Activated CD8-positive, alpha-beta memory T cell treated with anti-CD3 and anti-CD28 coated beads, Interleukin-2, amount 50 U/mL, for 48 hours (primary cell): ENCODE data around the gene WNT2B.

ENCODE experiments used
- DNase-seq: peaks from one replicate; pipeline ENCODE4 v3.0.0-alpha.2; 2020

WNT2B gene

DNA sequence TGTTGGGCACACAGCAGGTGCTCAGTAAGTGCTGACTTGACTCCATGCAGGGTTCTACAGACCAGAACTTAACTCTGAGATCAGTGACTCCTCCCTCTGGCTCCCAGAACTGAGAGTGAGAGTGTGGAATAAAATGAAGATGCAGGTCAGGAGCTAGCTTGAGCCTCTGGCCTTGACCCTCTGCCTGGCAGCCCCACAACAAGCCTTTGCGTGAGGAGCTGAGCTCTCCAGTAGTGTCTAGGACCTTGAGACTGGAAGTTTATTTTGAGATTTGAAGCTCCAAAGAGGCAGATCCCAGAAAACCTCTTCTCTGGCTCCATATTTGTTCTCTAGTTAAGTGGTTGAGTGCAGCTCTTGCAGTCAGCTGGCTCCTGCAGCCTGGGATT lies 3.4 kb upstream of the WNT2B start:
- DNase-seq, result no peak

DNA sequence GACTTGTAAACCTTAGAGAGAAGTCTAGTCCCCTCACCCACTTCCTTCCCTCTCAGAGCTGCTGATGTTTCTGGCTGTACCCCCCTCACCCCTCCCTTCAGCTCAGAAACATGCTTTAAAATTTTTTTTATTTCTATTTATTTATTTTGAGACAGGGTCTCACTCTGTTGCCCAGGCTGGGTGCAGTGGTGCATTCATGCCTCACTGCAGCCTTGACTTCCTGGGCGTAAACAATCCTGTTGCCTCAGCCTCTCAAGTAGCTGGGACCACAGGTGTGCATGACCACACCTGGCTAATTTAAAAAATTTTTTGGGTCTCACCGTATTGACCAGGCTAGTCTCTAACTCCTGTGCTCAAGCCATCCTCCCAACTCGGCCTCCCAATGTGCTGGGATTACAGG lies 2.9 kb upstream of the WNT2B start:
- DNase-seq, result no peak

DNA sequence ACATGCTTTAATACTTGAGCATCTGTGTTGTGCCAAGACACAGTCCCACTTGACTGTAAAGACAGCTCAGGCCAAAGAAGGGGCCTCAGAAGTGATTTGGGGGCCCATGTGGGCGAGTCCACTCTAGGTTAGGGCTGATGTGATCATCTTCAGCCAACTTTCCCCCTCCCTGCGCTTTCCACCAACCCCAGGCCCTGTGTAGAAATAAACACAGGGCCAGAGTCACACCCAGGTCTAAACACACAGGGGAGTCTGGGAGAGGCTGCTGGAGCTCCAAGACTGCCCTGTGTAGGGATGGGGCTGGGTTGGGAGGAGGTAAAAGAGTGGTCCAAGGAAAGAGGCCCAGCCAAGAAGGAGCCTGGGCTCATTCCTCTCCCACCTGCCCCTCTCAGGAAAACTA lies 2.5 kb upstream of the WNT2B start:
- no peak for DNase-seq

DNA sequence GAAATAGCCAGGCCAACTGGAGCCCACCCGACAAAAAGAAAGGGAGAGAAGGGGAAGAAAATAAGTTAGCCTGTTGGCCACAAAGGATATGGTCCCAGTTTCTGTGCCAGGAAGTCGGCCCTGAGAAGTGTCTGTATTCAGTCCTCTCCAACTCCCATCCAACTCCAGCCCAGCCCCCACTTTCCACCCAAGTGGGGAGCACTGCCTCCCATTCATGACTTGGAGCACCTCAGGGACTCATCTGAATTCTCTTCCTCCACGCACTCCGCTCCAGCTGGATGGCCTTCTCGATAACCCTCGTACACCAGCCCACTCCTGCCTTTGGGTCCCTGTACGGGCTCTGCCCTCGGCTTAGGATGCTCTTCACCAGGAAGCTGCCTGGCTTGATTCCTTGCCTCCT lies 2.0 kb upstream of the WNT2B start:
- no peak for DNase-seq

DNA sequence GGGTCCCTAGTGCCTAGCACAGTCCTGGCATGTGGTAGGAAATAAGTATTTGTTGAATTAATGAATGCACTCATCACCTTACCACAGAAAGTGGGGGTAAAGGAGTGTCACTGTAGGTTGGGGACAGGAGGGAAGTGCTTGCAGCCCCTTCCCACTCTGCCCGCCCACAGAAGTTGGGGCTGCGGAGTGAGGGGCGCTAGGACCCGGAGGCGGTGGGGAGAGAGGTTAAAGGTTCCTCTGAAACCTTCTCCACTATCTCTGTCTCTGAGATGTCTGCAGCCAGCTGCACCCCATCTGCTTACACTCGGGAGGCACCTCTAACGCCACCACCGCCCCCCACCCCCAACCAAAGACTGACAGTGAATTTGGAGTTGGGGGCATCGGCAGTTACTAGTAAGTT lies 1.4 kb upstream of the WNT2B start:
- no peak for DNase-seq

DNA sequence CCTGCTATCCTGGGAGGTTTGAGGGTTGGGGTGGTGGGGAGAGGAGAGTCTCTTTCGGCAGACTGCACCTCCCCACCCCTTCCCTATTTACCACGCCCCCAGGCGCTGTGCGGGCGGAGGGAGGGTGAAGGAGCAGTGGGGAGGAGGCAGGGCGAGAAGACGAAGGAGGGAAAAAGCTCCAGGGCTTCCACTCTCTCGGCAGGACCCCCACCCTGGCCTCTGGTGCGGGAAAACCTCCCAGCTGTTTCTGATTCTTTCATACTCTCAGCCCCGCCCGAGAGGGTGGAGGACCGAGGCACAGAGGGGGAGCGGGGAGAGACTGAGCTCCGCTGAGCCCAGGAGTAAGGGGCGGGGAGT lies 866 bp upstream of the WNT2B start:
- no peak for DNase-seq

DNA sequence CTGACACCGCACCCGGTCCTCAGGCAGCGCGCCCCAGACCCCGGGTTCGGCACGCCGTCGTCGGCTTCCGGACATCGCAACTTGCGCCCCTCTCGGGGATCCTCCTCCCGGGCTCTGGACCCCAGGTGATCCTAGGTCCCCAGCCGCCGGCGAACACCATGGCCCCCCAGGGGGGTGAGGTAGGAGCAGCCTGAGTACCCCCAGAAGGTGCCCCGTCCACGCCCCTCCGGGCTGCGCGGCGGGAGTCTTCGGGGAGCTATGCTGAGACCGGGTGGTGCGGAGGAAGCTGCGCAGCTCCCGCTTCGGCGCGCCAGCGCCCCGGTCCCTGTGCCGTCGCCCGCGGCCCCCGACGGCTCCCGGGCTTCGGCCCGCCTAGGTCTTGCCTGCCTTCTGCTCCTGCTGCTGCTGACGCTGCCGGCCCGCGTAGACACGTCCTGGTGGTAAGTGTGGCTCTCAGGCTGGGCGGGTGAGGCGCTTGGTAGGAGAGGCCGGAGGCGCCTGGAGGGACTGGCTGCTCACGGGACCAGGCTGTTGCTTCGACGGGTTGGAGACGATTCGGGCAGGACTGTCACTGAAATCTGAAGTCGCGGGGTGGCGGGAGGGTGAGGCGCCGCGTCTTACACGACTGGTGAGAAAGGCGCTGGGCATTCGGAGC lies 367 bp downstream of the WNT2B start:
- peak; percentile 62 for DNase-seq

DNA sequence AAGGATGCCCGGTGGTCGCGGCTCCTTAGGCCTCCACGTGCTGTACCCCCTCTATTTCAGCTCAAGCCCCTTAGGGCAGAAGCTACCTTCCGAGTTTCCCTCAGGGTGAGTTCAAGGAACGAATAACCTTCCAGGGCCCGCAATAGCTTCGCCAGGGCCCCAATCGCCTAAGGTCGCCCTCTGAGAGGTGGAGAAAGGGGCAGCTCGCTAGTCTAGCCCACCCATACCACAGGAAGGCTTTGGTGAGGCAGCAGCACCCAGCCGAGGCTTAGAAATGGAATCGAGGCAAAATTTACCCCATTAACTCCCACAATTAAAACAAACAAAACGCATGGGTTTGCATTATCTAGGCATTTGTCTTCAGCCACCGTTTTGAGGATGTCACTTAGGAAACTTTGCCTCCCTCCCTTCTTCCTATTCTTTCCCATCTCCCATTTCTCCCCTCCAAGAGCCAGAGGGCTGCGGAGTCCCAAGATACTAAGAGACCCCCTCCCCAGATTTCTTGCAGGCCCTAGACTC lies 954 bp downstream of the WNT2B start:
- DNase-seq, result no peak

DNA sequence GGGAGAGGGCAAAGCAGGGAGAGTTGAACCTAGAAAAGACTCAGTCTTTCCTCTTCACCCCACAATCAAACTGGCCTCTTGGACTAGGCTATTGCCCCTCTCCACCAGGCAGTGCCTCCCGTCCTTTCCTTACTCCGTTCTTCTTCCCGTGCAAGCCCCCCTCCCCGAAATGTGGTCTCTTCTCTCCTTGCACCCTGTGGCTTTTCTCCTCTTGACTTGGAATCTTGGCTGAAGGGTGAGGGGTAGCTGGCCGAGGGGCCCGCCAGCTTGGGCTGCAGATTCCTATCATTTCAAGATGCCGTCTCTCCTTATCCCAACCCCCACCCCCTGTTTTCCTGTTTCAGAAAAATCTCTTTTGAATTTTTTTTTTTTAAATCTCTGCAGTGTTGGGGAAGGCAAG lies 1.6 kb downstream of the WNT2B start:
- no peak for DNase-seq

DNA sequence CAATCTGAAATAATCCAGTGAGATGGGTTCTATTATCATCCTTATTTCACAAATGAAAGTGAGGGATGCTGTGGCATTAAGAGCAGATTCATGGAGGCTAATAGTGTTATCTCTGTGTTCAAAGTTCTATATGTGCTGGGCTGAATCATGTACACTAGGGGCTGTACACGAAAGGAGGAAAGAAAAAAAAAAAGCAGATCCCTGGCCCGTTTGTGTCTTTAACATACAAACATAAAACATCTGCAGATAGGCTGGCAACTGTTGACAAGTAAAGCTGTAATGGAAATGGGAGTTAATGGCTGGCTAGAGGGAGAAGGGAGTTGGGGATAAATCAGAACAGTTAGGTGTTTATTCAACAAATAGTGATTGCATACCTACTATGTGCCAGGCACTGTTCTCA lies 3.1 kb downstream of the WNT2B start:
- DNase-seq, result no peak

DNA sequence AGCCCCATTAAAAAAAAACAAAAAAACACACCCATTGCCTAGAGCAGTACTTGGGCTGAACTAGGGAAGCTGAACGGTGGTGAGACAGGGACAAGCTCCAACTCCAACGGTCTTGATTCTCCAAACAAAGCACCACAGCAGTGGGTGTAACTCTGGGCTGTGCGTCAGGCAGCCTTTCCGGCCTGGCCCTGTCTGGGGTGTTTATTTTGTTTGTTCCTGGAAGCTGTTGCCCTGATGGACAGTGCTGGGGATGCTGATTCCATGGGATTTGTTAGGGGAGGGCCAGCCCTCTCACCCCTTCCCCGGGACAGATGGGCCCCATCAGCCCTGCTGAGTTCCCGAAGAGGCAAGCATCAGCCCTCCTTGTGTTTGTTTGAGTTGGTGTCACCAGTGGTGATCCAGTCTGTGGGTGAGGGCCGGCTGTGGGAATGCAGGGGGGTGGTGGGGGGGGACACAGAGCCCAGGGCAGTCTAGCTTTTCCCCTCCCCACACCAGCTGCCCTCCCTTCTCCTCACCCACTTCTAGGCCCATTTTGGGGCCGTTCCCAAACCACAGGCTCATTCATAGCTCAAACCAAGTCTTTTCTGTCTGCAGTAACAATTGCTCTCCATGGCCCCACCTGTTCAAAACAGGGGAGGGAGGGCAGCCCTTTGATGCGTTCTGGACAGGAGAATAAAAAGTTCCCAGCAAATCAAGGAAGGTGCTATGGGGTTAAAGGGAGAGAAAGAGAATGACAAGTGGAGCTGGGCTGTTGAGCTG lies 4.5 kb downstream of the WNT2B start:
- DNase-seq, result no peak

DNA sequence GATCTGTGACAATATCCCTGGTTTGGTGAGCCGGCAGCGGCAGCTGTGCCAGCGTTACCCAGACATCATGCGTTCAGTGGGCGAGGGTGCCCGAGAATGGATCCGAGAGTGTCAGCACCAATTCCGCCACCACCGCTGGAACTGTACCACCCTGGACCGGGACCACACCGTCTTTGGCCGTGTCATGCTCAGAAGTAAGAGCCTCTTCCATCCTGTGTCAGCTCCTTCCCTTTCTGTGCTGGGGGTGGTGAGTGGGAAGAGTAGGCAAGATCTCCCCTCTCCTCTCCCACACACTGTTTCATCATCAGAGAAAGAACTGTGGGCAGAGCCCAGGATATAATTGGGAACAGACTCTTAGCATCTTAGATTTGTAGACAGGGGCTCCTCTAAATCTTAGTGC lies 6.1 kb downstream of the WNT2B start:
- DNase-seq, result no peak

DNA sequence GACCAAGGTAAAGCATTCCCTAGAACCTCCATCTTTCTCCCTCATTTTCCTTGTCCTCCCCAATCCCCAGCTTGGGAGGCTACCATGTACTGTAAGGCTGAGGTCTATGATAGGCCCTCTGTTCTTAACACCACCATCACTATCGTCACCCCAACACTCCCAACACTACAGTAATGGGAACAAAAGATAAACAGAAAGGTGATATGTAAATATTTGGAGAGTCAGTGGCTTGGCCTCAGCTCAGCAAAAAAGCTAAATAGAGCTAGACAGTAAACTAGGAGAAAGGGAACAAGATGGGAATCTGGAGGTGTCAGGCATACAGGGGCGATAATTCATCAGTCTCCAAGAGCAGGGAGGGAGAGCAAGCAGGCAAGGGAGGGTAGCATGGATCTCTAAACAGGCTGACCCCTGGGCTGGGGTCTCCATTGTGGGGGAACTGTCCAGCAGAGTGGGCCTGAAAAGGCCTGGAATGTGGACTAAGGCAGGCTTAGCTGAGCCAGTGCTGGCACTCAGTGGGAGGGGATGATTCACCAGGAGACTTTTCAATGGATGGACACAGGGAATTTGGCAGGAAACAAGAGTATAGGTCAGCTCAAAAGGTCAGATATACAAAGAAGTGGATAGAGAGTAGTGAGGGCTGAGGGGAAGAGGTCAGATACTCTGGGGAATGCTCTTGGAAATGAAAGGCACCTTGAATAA lies 6.7 kb downstream of the WNT2B start:
- no peak for DNase-seq

DNA sequence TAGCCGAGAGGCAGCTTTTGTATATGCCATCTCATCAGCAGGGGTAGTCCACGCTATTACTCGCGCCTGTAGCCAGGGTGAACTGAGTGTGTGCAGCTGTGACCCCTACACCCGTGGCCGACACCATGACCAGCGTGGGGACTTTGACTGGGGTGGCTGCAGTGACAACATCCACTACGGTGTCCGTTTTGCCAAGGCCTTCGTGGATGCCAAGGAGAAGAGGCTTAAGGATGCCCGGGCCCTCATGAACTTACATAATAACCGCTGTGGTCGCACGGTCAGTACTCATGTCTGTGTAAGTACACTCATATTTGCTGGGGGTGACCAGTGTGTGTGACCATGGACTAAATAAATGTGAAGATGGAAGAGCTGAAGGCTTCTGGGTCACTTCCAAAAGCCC lies 7.4 kb downstream of the WNT2B start:
- no peak for DNase-seq

DNA sequence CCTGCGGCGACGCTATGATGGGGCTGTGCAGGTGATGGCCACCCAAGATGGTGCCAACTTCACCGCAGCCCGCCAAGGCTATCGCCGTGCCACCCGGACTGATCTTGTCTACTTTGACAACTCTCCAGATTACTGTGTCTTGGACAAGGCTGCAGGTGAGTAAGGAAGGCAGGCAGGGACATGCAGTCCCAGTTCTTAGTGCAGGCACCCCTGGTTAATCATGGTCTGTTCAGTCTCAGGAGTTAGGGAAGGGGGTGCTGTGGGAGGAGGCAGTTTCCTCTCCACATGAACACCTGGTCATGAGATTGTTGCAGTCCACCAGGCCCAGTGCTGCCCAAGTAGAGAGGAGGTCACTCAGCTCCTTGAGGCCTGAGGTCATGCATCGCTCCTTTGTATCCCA lies 8.5 kb downstream of the WNT2B start:
- no peak for DNase-seq

DNA sequence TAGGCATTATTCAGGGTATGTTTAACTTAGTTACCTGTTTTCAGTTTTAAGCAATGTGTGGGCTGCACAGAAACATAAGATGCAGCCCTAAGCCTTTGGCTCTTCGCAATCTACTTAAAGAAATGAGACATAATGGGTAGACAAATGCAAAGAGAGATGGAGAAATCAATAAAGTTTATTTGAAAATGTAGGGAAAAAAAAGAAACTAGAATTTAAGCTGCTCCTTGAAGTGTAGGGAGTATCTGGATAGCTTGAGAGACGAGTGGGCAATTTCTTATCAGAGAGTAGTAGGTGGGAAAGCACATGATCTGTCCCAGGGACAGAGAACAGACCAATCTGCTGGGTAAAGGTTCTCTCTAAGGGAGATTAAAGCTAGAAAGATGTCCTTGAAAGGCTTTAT lies 8.9 kb downstream of the WNT2B start:
- DNase-seq, result no peak

DNA sequence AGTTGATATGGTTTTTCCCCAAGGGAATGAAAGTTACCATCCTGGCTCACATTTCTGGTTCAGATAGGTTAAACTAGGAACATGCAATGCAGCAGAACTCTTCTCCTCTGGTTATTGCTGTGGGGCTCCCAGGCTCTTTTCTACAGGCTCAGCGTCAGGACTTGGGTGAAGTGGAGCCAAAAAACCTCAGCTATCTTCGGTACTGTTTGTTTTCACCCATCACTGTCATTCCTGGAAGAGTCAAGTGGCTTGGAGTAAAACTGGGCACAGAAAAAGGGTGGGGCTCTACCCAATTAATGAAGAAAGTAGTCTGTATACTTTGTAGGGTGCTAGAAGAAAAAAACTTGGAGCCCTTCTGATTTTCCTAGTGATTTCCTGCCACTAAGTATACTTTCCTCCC lies 9.4 kb downstream of the WNT2B start:
- DNase-seq, result no peak

DNA sequence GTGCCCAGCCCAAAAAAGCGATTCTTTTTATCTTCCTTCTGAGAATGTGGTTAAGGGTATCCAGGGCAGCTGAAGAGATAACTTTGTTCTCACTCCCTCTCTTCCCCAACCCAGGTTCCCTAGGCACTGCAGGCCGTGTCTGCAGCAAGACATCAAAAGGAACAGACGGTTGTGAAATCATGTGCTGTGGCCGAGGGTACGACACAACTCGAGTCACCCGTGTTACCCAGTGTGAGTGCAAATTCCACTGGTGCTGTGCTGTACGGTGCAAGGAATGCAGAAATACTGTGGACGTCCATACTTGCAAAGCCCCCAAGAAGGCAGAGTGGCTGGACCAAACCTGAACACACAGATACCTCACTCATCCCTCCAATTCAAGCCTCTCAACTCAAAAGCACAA lies 11.4 kb downstream of the WNT2B start:
- DNase-seq, result no peak

DNA sequence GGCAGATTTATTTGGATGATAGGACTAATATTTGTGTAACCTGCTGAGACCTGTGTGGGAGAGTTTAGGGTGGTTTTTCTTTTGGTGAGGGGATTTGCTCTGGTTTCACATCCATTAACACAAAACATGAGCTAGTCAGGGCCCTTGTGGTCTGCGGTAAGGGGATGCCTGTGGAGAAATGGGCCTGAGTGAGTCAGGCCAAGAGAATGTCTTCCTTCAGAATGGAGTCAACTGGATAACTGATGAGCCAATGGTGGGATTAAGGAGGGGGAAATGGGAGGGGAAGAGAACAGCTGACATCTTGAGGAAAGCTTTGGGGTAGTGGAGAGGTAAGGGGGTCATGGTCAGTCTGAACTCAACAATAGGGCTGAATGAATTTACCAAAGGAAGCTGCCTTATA lies 13.9 kb downstream of the WNT2B start:
- DNase-seq, result no peak

DNA sequence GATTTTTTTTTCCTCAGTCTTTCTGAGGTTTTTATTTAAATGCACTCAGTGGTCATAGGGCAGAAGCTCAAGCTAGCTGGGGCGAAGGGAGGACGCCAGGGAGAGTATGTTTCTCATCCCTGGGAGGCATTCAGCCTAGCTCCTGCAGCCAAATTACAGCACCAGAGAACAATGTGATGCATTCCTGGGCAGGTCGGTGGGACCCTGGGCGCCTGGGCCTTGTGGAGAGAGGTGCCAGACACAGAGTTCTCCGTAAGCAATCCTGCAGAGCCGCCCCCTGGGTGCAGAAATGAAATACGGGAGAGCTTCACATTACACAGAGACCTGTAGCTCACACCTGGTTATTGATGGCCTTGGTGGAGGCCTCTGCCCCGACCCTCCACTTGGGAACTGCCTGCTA lies 15.5 kb downstream of the WNT2B start:
- DNase-seq, result no peak

DNA sequence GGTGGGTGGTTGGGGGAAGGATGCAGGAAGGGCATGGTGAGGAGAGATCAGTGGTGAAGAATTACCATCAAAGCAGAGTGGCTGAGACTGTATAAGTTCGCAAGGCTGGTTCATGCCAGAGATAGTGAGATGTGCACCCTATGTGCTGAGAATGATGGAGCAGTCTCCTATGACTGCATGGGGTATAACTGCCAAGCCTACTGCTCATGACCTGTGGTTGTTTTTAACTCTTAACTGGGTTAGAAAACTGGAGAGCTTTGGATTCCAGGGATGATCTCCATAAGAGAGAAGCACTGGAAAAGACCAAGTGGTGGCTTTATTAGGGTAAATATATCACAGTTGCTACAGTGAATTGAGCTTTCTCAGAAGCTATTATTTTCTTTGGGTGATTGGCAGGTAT lies 16.2 kb downstream of the WNT2B start:
- DNase-seq, result no peak

DNA sequence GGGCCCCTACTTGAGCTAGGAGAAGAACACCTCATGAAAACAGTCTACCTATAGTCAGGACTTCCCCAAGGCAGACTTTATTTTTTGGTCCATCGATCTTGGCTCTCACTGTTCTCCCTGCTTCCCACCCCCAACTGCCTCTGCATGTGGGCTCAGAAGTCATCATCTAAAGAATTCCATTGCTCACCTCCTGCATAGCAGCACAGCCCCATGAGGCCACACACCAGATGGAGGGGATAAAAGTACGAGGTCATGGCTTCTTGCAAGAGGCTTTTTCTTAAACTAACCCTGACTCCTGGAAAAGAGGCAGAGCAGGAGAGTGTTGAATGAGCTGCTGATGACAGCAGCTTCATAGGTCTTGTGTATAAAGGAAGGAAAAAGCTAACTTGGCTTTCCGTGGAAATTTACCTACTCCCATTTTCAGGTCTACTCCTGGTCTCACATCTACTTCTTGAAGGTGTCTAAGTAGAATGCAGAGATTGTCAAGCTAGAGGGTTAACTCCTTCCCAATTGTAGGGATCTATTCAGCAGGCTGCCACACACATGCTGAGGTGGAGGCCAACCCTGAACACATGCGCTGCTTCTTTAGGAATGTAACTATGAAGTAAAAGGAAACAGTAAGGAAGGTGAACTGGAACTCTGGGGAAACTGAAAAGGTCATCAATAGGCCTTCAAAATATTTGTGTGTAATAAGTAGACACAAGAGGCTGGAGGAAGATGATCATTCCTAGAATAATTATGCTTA lies 18.7 kb downstream of the WNT2B start:
- DNase-seq, result no peak

DNA sequence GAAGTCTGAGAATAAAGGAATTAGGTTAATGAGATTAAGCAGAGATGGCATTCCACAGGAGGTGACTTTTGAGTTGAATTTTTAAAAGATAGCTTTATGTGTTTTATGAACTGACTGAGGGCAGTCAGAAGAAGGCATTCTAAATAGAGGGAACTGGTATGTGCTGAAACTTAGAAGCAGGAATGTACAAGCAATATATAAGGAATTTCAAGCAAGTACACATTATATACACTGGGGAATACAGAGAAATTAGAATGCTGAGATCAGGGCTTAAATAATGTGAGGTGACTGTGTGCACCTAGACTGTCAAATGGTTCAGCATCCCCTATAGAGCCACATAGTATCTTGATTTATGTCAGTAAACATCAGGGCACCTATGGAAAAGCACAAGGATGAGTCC lies 19.3 kb downstream of the WNT2B start:
- DNase-seq, result no peak

DNA sequence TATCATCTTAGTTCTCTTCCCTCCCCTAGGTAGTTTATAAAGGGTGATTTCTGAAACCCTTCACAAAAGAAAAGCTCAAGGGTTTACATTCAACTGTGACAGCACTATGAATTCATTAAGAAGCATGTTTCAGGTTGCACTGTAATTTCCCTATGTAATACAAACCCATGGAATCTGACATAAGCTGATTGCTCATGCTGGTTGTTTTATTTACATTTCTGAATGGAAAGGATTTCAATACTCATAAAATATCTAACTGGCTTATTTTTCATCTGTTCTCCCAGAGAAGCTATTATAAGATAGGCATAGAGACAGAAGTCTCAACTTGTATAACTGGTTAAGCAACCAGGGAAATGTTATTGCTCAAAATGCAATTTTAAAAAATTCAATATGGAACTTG lies 20.5 kb downstream of the WNT2B start:
- DNase-seq, result no peak
